Spleen (tissue), 11 donors: Measurements from ENCODE around the gene TPSD1. TPM values are rescaled to one million over a fixed set of nuclear protein-coding genes. Genes with fewer than 3 reads are reported as not detected.
A peak's percentile ranks its signal among the peaks of the same experiment; 100 is the strongest.
"Not testable (repeated sequence)": the region's sequence is repeated elsewhere in the genome, so short reads cannot be mapped to it uniquely, and the experiment has no call there.

ENCODE experiments used
- DNase-seq: peaks from one replicate; pipeline ENCODE4 v3.0.0-alpha.2; 2020
- H3K27ac ChIP-seq, 8 donors: fragments of 200-600 bp; sonication (generic) in 7 of 8; 1 replicate in 4 of 8; 2 replicates in 4 of 8; pipeline versions ENCODE4 v1.5.0 to v1.8.0; 2016 to 2021; ENCODE audit warnings: inconsistent platforms in 4 of 8, mild to moderate bottlenecking in 4 of 8, moderate library complexity in 1 of 8
- H3K27me3 ChIP-seq, 7 donors: fragments of 200-600 bp; sonication (generic) in 6 of 7; replicated peaks in 1 of 7; 1 replicate in 4 of 7; 2 replicates in 3 of 7; pipeline versions ENCODE4 v1.5.0 to v1.8.0; 2016 to 2021; ENCODE audit warnings: inconsistent platforms in 3 of 7, mild to moderate bottlenecking in 1 of 7
- H3K36me3 ChIP-seq, 6 donors: fragments of 200-600 bp; sonication (generic) in 5 of 6; 1 replicate in 4 of 6; 2 replicates in 2 of 6; pipeline versions ENCODE4 v1.5.0 to v1.8.0; 2016 to 2021; ENCODE audit warnings: inconsistent platforms in 2 of 6
- H3K4me1 ChIP-seq, 6 donors: fragments of 200-600 bp; sonication (generic) in 5 of 6; 1 replicate in 3 of 6; 2 replicates in 3 of 6; pipeline versions ENCODE4 v1.5.0 to v1.8.0; 2016 to 2021; ENCODE audit warnings: inconsistent platforms in 3 of 6
- H3K4me3 ChIP-seq, 8 donors: fragments of 200-600 bp; sonication (generic) in 7 of 8; 1 replicate in 4 of 8; 2 replicates in 4 of 8; pipeline versions ENCODE4 v1.5.0 to v1.8.0; 2016 to 2021; ENCODE audit warnings: inconsistent platforms in 4 of 8, mild to moderate bottlenecking in 4 of 8, moderate library complexity in 2 of 8
- H3K9me3 ChIP-seq, 8 donors: fragments of 200-600 bp; sonication (generic) in 7 of 8; 1 replicate in 4 of 8; 2 replicates in 4 of 8; pipeline versions ENCODE4 v1.5.0 to v1.8.0; 2016 to 2021; ENCODE audit warnings: inconsistent platforms in 4 of 8
- CTCF ChIP-seq, 11 experiments: fragments of 200-600 bp in 7 of 11; fragments of 450-650 bp in 4 of 11; sonication (generic) in 4 of 11; IDR thresholded peaks in 8 of 11; conservative IDR thresholded peaks in 3 of 11; 1 replicate in 7 of 11; 2 replicates in 4 of 11; pipeline versions ENCODE4 v1.4.0 to v1.8.0; 2016 to 2021; ENCODE audit warnings: antibody characterized with exemption in 11 of 11, inconsistent platforms in 4 of 11, mild to moderate bottlenecking in 1 of 11
- POLR2A ChIP-seq, 3 donors: fragments of 450-650 bp; IDR thresholded peaks; one replicate each; pipeline ENCODE4 v1.5.1; 2017; ENCODE audit warnings: antibody characterized with exemption in 3 of 3, mild to moderate bottlenecking in 1 of 3
- POLR2AphosphoS5 ChIP-seq, 3 donors: sonication (generic); formaldehyde crosslinking; IDR thresholded peaks; one replicate each; pipeline ENCODE4 v1.5.1; 2017; ENCODE audit warnings: antibody characterized with exemption in 3 of 3
- WGBS, 5 donors: extraction: QIAGEN DNeasy Blood & Tissue Kit in 3 of 5; methylation state at CpG; one replicate each; pipeline versions ENCODE4 v1.1.5 to v1.1.7; 2013 to 2018; 5-methylcytosine and 5-hydroxymethylcytosine counted together
- intact Hi-C: fragments of 100-400 bp; cut with DNase I; formaldehyde crosslinking; loops from one replicate; pipeline ENCODE4 v1.15.0; 2023; ENCODE audit warnings: low total_unique reads
- polyA plus RNA-seq, 3 donors: library from polyadenylated mRNA; stranded (reverse); fragments of 200-250 nt; gene quantifications; one replicate each; pipeline ENCODE4 v1.2.1, GENCODE V29; 2013
- total RNA-seq, 7 donors: library from RNA; depleted of rRNA in 3 of 7; stranded (reverse); fragments of >200 nt in 3 of 7; fragmentation: NEBNext Ultra II Directional in 4 of 7; extraction: Animal tissue kit (Norgen Biotek cat#: 25700) in 4 of 7; gene quantifications; one replicate each; pipeline versions ENCODE4 v1.1.0 to v1.2.1, GENCODE V29; 2016 to 2021
- donor health status: healthy with polysubstance abuse.
- donor health status: DM: no; HTN: no; CAD: no; lungs with moderate emphysema.
- donor health status: DM: no; HTN: no; CAD: no.
- donor health status: Bipolar disorder and iron deficiency.
- donor health status: healthy.
- donor health status: DM: no; HTN: no; CAD: no.
- donor health status: DM: yes; HTN: yes; CAD: no.

Gene TPSD1
- total and polyA plus RNA-seq, 10 donors = 0.11 to 0.76 TPM; not detected in 8

DNA sequence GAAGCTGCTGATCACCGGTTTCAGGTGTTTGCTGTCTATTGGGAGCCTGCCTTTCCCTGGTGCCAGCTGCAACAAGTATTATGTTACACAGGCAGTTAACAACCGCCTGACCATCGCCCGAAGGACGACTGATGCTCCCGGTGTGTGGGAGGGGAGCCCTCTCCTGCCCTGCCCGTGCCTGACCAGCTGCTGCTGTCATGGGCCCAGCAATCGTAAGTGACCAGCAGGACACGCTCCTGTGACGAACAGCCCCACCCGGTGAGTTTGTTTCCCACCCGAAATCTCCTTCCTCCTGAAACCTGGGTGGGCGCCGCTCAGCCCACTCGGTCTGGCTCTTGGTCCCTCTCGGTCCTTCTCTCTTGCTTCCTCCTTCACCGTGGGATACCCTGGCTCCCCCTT is 35.7 kb downstream of the TPSD1 start:
- no peak overlapping the region for H3K27ac ChIP-seq
- intact Hi-C loops = no loop called here
- no peak for DNase-seq
- no peak overlapping the region for H3K4me3 ChIP-seq
- peaks cover 0 to 91% (median 45%) of the 10 kb centered on the region in 7 donors for H3K27me3 ChIP-seq
- TF ChIP-seq CTCF (IDR thresholded peaks at IDR 0.05 in 8 of 11, conservative IDR thresholded peaks at IDR 0.05 in 3 of 11) (no peak), POLR2AphosphoS5 (IDR thresholded peaks at IDR 0.05) (no peak), POLR2A (IDR thresholded peaks at IDR 0.05) (no peak)
- H3K36me3 ChIP-seq = no peaks in the 10 kb centered on the region
- peaks cover 0 to 38% (median 8%) of the 10 kb centered on the region in 6 donors for H3K4me1 ChIP-seq
- WGBS, 5 donors = 51 to 59% (median 55%) methylated on average over 17 of the region's 17 CpGs
- H3K9me3 ChIP-seq = no peaks in the 10 kb centered on the region

- WGBS, 5 donors = 70 to 79% (median 72%) methylated on average over 6 of the region's 6 CpGs
- DNase-seq, H3K9me3 ChIP-seq, H3K27ac ChIP-seq, H3K4me3 ChIP-seq, intact Hi-C loops, H3K36me3 ChIP-seq: not testable (repeated sequence)
- H3K27me3 ChIP-seq = peaks cover 0 to 91% (median 39%) of the 10 kb centered on the region in 7 donors
- H3K4me1 ChIP-seq = peaks cover 0 to 44% (median 12%) of the 10 kb centered on the region in 6 donors
Observed at GRCh38 chr16:1292208-1292607, 36.3 kb downstream of the TPSD1 start.

DNA sequence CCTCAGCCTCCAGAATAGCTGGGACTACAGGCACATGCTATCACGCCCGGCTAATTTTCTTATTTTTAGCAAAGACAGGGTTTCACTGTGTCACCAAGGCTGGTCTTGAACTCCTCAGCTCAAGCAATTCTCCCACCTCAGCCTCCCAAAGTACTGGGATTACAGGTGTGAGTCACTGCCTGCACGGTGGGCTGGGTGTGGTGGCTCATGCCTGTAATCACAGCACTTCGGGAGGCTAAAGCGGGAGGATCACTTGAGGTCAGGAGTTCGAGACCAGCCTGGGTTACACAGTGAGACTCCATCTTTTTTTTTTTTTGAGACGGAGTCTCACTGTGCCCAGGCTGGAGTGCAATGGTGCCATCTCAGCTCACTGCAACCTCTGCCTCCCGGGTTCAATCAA is 36.9 kb downstream of the TPSD1 start:
- H3K27me3 ChIP-seq = peaks cover 0 to 90% (median 33%) of the 10 kb centered on the region in 7 donors
- peaks cover 0 to 48% (median 13%) of the 10 kb centered on the region in 6 donors for H3K4me1 ChIP-seq
- H3K27ac ChIP-seq, intact Hi-C loops, H3K36me3 ChIP-seq, H3K9me3 ChIP-seq, H3K4me3 ChIP-seq, DNase-seq: not testable (repeated sequence)
- WGBS, 5 donors = 74 to 83% (median 82%) methylated on average over 8 of the region's 8 CpGs

DNA sequence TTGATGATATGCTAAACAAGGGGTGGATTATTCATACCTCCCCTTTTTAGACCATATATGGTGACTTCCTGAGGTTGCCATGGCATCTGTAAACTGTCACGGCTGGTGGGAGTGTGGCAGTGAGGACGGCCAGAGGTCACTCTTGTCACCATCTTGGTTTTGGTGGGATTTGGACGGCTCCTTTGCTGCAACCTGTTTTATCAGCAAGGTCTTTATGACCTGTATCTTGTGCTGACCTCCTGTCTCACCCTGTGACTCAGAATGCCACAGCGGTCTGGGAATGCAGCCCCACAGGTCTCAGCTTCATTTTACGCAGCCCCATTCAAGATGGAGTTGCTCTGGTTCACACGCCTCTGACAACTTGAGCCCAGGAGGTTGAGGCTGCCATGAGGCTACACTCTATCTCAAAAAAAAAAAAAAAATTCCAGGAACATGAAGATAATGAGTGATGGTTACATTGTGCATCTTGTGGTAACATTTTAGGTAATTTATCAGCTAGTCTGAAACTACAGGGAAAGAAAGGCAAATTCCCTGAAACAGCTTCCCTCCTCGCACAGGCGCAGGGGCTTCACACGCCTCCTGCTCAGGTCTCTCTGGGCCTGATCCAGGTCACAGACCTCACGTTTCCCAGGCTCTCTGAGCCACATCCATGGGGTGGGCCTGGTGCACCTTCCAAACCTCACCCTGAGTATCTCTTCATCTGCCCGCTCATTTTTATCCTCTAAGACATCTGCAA is 38.2 kb downstream of the TPSD1 start:
- DNase-seq = no peak
- intact Hi-C loops = no loop called here
- Histone ChIP-seq H3K4me3 (no peak overlapping the region), H3K36me3 (no peaks in the 10 kb centered on the region), H3K9me3 (no peaks in the 10 kb centered on the region), H3K27ac (no peak overlapping the region), H3K27me3 (peaks cover 0 to 83% (median 20%) of the 10 kb centered on the region in 7 donors), H3K4me1 (peaks cover 0 to 44% (median 13%) of the 10 kb centered on the region in 6 donors)
- 69 to 83% (median 74%) methylated on average over 11 of the region's 11 CpGs for WGBS, 5 donors
- TF ChIP-seq POLR2A (IDR thresholded peaks at IDR 0.05) (no peak), CTCF (IDR thresholded peaks at IDR 0.05 in 8 of 11, conservative IDR thresholded peaks at IDR 0.05 in 3 of 11) (no peak), POLR2AphosphoS5 (IDR thresholded peaks at IDR 0.05) (no peak)

DNA sequence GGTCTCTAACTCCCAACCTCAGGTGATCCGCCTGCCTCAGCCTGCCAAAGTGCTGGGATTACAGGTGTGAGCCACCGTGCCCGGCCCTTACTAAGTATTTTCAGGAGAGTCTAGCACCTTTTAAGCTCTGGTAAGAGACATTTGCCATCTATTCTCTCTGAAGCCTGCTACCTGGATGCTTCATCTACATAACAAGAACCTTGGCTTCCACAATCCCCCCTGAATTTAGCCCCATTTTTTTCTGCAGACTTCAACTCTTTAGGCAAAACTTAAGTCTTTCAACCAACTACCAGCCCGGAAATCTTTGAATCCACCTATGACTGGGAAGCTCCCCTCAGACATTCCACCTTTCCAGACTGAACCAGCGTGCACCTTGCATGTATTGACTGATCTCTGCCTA is 39.6 kb downstream of the TPSD1 start:
- Histone ChIP-seq H3K9me3 (no peaks in the 10 kb centered on the region), H3K4me3 (no peak overlapping the region), H3K27me3 (peaks cover 0 to 83% (median 11%) of the 10 kb centered on the region in 7 donors), H3K4me1 (peaks cover 0 to 35% (median 10%) of the 10 kb centered on the region in 6 donors), H3K36me3 (no peaks in the 10 kb centered on the region), H3K27ac (peak overlapping the region in 1 of 8 donors; percentile 67)
- DNase-seq = no peak
- TF ChIP-seq CTCF (IDR thresholded peaks at IDR 0.05 in 8 of 11, conservative IDR thresholded peaks at IDR 0.05 in 3 of 11) (no peak), POLR2AphosphoS5 (IDR thresholded peaks at IDR 0.05) (no peak), POLR2A (IDR thresholded peaks at IDR 0.05) (no peak)
- intact Hi-C loops = no loop called here
- whole genome bisulfite sequencing, 5 donors = 56 to 83% (median 75%) methylated on average over 5 of the region's 5 CpGs

GRCh38 chr16:1296688-1297017 is 40.8 kb downstream of the TPSD1 start:
- H3K36me3 ChIP-seq, DNase-seq, H3K9me3 ChIP-seq, H3K4me3 ChIP-seq, intact Hi-C loops: not testable (repeated sequence)
- Histone ChIP-seq H3K4me1 (peaks cover 0 to 46% (median 19%) of the 10 kb centered on the region in 6 donors), H3K27me3 (peaks cover 0 to 82% (median 8%) of the 10 kb centered on the region in 7 donors), H3K27ac (peak overlapping the region in 5 of 8 donors; percentile 26 to 67 (median 49))
- WGBS, 5 donors = 66 to 91% (median 80%) methylated on average over 6 to 8 of the region's 8 CpGs
